Sigmoid colon (tissue), 7 donors: ENCODE results near the gene TMEM255A. TPM values are rescaled to one million over a fixed set of nuclear protein-coding genes. Genes with fewer than 3 reads are reported as not detected.

Experiments
- DNase-seq: peaks from one replicate; pipeline ENCODE4 v3.0.0-alpha.2; 2019
- H3K27ac ChIP-seq, 4 donors: fragments of 200-600 bp; sonication (generic); one replicate each; pipeline ENCODE4 v1.5.1; 2016 to 2019; ENCODE audit warnings: mild to moderate bottlenecking in 1 of 4
- H3K27me3 ChIP-seq, 3 donors: fragments of 200-600 bp; sonication (generic); one replicate each; pipeline ENCODE4 v1.5.1; 2019; ENCODE audit warnings: mild to moderate bottlenecking in 1 of 3
- H3K36me3 ChIP-seq, 4 donors: fragments of 200-600 bp; sonication (generic); one replicate each; pipeline ENCODE4 v1.5.1; 2016 to 2019
- H3K4me1 ChIP-seq, 4 donors: fragments of 200-600 bp; sonication (generic); one replicate each; pipeline ENCODE4 v1.5.1; 2017 to 2019
- H3K4me3 ChIP-seq, 4 donors: fragments of 200-600 bp; sonication (generic); one replicate each; pipeline ENCODE4 v1.5.1; 2017 to 2019; ENCODE audit warnings: mild to moderate bottlenecking in 2 of 4, moderate library complexity in 1 of 4
- H3K9me3 ChIP-seq, 4 donors: fragments of 200-600 bp in 3 of 4; sonication (generic) in 3 of 4; one replicate each; pipeline versions ENCODE4 v1.5.1 to v1.6.1; 2013 to 2019
- CTCF ChIP-seq, 4 experiments: fragments of 450-650 bp in 3 of 4; fragments of 200-600 bp in 1 of 4; IDR thresholded peaks; one replicate each; pipeline ENCODE4 v1.5.1; 2016 to 2019; ENCODE audit warnings: antibody characterized with exemption in 4 of 4, mild to moderate bottlenecking in 3 of 4, moderate library complexity in 2 of 4
- EP300 ChIP-seq, 4 donors: sonication (generic); formaldehyde crosslinking; IDR thresholded peaks; one replicate each; pipeline ENCODE4 v1.6.1; 2017; ENCODE audit warnings: antibody characterized with exemption in 4 of 4
- POLR2A ChIP-seq, 2 donors: fragments of 450-650 bp; IDR thresholded peaks; one replicate each; pipeline ENCODE4 v1.6.1; 2016; ENCODE audit warnings: antibody characterized with exemption in 2 of 2, mild to moderate bottlenecking in 2 of 2, moderate library complexity in 2 of 2
- POLR2AphosphoS5 ChIP-seq, 4 donors: sonication (generic); formaldehyde crosslinking; IDR thresholded peaks; one replicate each; pipeline ENCODE4 v1.6.1; 2017; ENCODE audit warnings: antibody characterized with exemption in 4 of 4
- WGBS, 2 donors: extraction: QIAGEN DNeasy Blood & Tissue Kit; methylation state at CpG; one replicate each; pipeline ENCODE4 v1.1.7; 2013; 5-methylcytosine and 5-hydroxymethylcytosine counted together
- intact Hi-C: fragments of 100-400 bp; cut with DNase I; formaldehyde crosslinking; loops from one replicate; pipeline ENCODE4 v1.15.1; 2023
- polyA plus RNA-seq, 3 donors: library from polyadenylated mRNA; stranded (reverse); fragments of 200-250 nt; gene quantifications; one replicate each; pipeline ENCODE4 v1.2.3, GENCODE V29; 2013
- total RNA-seq, 4 donors: library from RNA; depleted of rRNA; stranded (reverse); fragments of >200 nt; gene quantifications; one replicate each; pipeline ENCODE4 v1.1.0, GENCODE V29; 2016
- donor health status: healthy with polysubstance abuse.
- donor health status: Bipolar disorder and iron deficiency.
- donor health status: healthy.

The TMEM255A gene
- total and polyA plus RNA-seq, 7 donors = 0.69 to 5.9 (median 3.9) TPM

DNA sequence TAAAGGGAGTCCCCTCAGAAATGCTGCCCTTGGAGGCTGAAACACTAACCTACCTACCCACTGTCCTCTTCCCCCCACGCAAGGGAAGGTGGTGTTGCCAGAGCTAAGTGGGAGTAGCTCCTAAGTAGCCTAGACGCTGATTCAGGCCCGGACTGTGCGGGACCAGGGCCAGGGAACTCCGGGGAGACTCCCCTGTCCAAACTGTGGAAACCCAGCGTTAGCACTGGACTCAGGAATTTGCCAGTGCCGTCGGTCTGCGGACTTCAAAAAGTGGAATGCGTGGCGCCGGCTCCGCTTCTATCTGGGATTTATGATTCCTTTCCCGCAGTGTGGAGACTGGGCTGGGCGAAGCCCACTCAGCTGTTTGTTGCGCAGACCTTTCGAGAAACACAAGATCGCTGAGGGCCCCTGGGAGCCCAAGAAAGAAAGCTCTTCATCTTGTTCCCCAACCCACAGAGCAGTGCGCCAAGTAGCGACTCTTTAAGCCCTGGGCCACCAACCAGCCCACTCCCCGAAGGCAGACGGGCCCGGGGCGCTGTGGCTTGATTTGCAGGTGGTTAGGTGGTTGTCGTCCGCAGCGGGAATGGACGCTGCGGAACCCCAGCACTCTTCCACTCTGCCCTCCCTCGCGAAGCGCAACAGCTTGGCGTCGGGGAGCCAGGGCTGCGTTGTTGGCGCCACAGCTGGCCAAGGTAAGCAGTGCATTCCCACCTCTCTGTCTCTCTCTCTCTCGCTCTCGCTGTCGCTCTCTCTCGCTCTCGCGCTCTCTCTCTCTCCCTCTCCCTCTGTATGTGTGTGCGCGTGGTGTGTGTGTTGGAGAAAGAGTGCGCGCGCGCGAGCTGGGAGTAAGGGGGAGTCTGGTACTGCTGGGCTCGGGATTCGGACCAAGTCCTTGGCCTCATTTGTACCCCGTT lies 2.0 kb downstream of the TMEM255A start:
- Histone ChIP-seq H3K4me1 (peaks cover 0 to 24% (median 18%) of the 10 kb centered on the region in 4 donors), H3K36me3 (no peaks in the 10 kb centered on the region), H3K4me3 (peak overlapping the region in 3 of 4 donors; percentile 36 to 46 (median 42)), H3K9me3 (no peaks in the 10 kb centered on the region), H3K27ac (no peak overlapping the region), H3K27me3 (peaks cover 5 to 25% (median 8%) of the 10 kb centered on the region in 3 donors)
- 3 to 4% methylated on average over 52 of the region's 52 CpGs for WGBS, 2 donors
- intact Hi-C loops = loop anchor here (5.0 kb wide), 1 partner anchor 57 kb away; the partner anchor contains the start of gene ZBTB33
- peak; percentile 79 for DNase-seq
- no peak for TF ChIP-seq EP300 (IDR thresholded peaks at IDR 0.05)
- no peak for TF ChIP-seq POLR2A (IDR thresholded peaks at IDR 0.05)
- peak in 2 of 4 experiments; percentile 6 to 15 for TF ChIP-seq CTCF (IDR thresholded peaks at IDR 0.05)
- TF ChIP-seq POLR2AphosphoS5 (IDR thresholded peaks at IDR 0.05) = peak in 2 of 4 donors; percentile 19 to 36

- Histone ChIP-seq H3K4me3 (no peak overlapping the region), H3K27me3 (peaks cover 5 to 25% (median 8%) of the 10 kb centered on the region in 3 donors), H3K27ac (no peak overlapping the region), H3K4me1 (peaks cover 0 to 24% (median 18%) of the 10 kb centered on the region in 4 donors), H3K9me3 (no peaks in the 10 kb centered on the region), H3K36me3 (no peaks in the 10 kb centered on the region)
- 21 to 27% methylated on average over 12 of the region's 12 CpGs for WGBS, 2 donors
- TF ChIP-seq POLR2A (IDR thresholded peaks at IDR 0.05) (no peak), POLR2AphosphoS5 (IDR thresholded peaks at IDR 0.05) (no peak), CTCF (IDR thresholded peaks at IDR 0.05) (no peak), EP300 (IDR thresholded peaks at IDR 0.05) (no peak)
- no peak for DNase-seq
- intact Hi-C loops = loop anchor here (5.0 kb wide), 1 partner anchor 56 kb away; the partner anchor contains the start of gene ZBTB33
Observed at GRCh38 chrX:120308558-120308957, 2.7 kb downstream of the TMEM255A start.

GRCh38 chrX:120306630-120307029 lies 4.6 kb downstream of the TMEM255A start:
- TF ChIP-seq CTCF (IDR thresholded peaks at IDR 0.05) = no peak
- TF ChIP-seq POLR2A (IDR thresholded peaks at IDR 0.05) = no peak
- no peak for TF ChIP-seq POLR2AphosphoS5 (IDR thresholded peaks at IDR 0.05)
- TF ChIP-seq EP300 (IDR thresholded peaks at IDR 0.05) = no peak
- 33 to 44% methylated on average over 2 of the region's 2 CpGs for WGBS, 2 donors
- Histone ChIP-seq H3K27ac (no peak overlapping the region), H3K36me3 (no peaks in the 10 kb centered on the region), H3K27me3 (peaks cover 5 to 25% (median 8%) of the 10 kb centered on the region in 3 donors), H3K4me1 (peaks cover 0 to 24% (median 18%) of the 10 kb centered on the region in 4 donors), H3K9me3 (no peaks in the 10 kb centered on the region), H3K4me3 (no peak overlapping the region)
- no peak for DNase-seq
- intact Hi-C loops = loop anchor here (5.0 kb wide), 1 partner anchor 54 kb away; the partner anchor contains the start of gene ZBTB33

- 37 to 58% methylated on average over 11 of the region's 11 CpGs for WGBS, 2 donors
- no peak overlapping the region for H3K4me3 ChIP-seq
- no peak for TF ChIP-seq POLR2A (IDR thresholded peaks at IDR 0.05)
- H3K27me3 ChIP-seq = peaks cover 5 to 17% (median 8%) of the 10 kb centered on the region in 3 donors
- intact Hi-C loops = loop anchor here (5.0 kb wide), 1 partner anchor 53 kb away; the partner anchor contains the start of gene ZBTB33
- H3K27ac ChIP-seq = no peak overlapping the region
- no peaks in the 10 kb centered on the region for H3K9me3 ChIP-seq
- DNase-seq = no peak
- H3K4me1 ChIP-seq = peaks cover 0 to 17% (median 11%) of the 10 kb centered on the region in 4 donors
- no peaks in the 10 kb centered on the region for H3K36me3 ChIP-seq
Observed at GRCh38 chrX:120305531-120306141, 5.6 kb downstream of the TMEM255A start.

GRCh38 chrX:120304256-120304655 lies 7.0 kb downstream of the TMEM255A start:
- peaks cover 0 to 8% (median 5%) of the 10 kb centered on the region in 3 donors for H3K27me3 ChIP-seq
- no peaks in the 10 kb centered on the region for H3K36me3 ChIP-seq
- 76 to 83% methylated on average over 8 of the region's 8 CpGs for WGBS, 2 donors
- no peaks in the 10 kb centered on the region for H3K9me3 ChIP-seq
- H3K4me1 ChIP-seq = peaks cover 0 to 4% (median 2%) of the 10 kb centered on the region in 4 donors
- H3K4me3 ChIP-seq = no peak overlapping the region
- TF ChIP-seq EP300 (IDR thresholded peaks at IDR 0.05) = no peak
- no peak for TF ChIP-seq POLR2A (IDR thresholded peaks at IDR 0.05)
- TF ChIP-seq POLR2AphosphoS5 (IDR thresholded peaks at IDR 0.05) = no peak
- no peak for TF ChIP-seq CTCF (IDR thresholded peaks at IDR 0.05)
- H3K27ac ChIP-seq = no peak overlapping the region
- intact Hi-C loops = no loop called here
- no peak for DNase-seq
